Measurements from ENCODE around the gene SCAP. TPM values are rescaled to one million over a fixed set of nuclear protein-coding genes. Genes with fewer than 3 reads are reported as not detected.

The SCAP gene
- total RNA-seq, 6 donors from 2014 or later = 65.7 to 134 (median 81.8) TPM

GRCh38 chr3:47419083-47420043, 56.4 kb downstream of the SCAP start:
- peaks cover 14 to 73% (median 52%) of the 10 kb centered on the region in 4 donors for H3K36me3 ChIP-seq
- ATAC-seq (ENCODE audit: low FRiP score in 2 of 2) = no peak
- 81 to 82% methylated on average over 4 to 17 of the region's 17 CpGs for WGBS, 2 donors

GRCh38 chr3:47418167-47419082, 57.3 kb downstream of the SCAP start:
- no peaks in the 10 kb centered on the region for H3K27me3 ChIP-seq
- ATAC-seq (ENCODE audit: low FRiP score in 2 of 2) (no peak), DNase-seq (peak in 1 of 2 donors; percentile 81)
- H3K9me3 ChIP-seq = no peaks in the 10 kb centered on the region
- TF ChIP-seq EP300 (IDR thresholded peaks at IDR 0.05) = no peak
- TF ChIP-seq POLR2A (IDR thresholded peaks at IDR 0.05) = no peak
- no peak for TF ChIP-seq POLR2AphosphoS5 (IDR thresholded peaks at IDR 0.05)
- TF ChIP-seq CTCF (IDR thresholded peaks at IDR 0.05) = no peak
- 93 to 94% methylated on average over 35 to 40 of the region's 53 CpGs for WGBS, 2 donors
- H3K4me3 ChIP-seq = no peak overlapping the region
- H3K4me1 ChIP-seq = peaks cover 12 to 17% (median 13%) of the 10 kb centered on the region in 4 donors
- H3K36me3 ChIP-seq = peaks cover 21 to 75% (median 56%) of the 10 kb centered on the region in 4 donors
- H3K27ac ChIP-seq = no peak overlapping the region

More at GRCh38 chr3:47419083-47420043, 56.4 kb downstream of the SCAP start:
- Histone ChIP-seq H3K27me3 (no peaks in the 10 kb centered on the region), H3K9me3 (no peaks in the 10 kb centered on the region), H3K27ac (no peak overlapping the region), H3K4me1 (peaks cover 12 to 17% (median 13%) of the 10 kb centered on the region in 4 donors), H3K4me3 (no peak overlapping the region)
- no peak for TF ChIP-seq EP300 (IDR thresholded peaks at IDR 0.05)
- no peak for TF ChIP-seq POLR2AphosphoS5 (IDR thresholded peaks at IDR 0.05)
- no peak for TF ChIP-seq CTCF (IDR thresholded peaks at IDR 0.05)
- no peak for TF ChIP-seq POLR2A (IDR thresholded peaks at IDR 0.05)
- DNase-seq = no peak

- Histone ChIP-seq H3K36me3 (peaks cover 40 to 90% (median 79%) of the 10 kb centered on the region in 4 donors), H3K4me3 (no peak overlapping the region), H3K4me1 (peaks cover 0 to 3% (median 1%) of the 10 kb centered on the region in 4 donors), H3K27me3 (no peaks in the 10 kb centered on the region), H3K27ac (no peak overlapping the region), H3K9me3 (no peaks in the 10 kb centered on the region)
- TF ChIP-seq POLR2A (IDR thresholded peaks at IDR 0.05) = no peak
- no peak for TF ChIP-seq POLR2AphosphoS5 (IDR thresholded peaks at IDR 0.05)
- peak in 1 of 2 donors; percentile 55 for DNase-seq
- ATAC-seq (ENCODE audit: low FRiP score in 2 of 2) = no peak
- 88 to 92% methylated on average over 8 to 9 of the region's 9 CpGs for WGBS, 2 donors
Measured at GRCh38 chr3:47416041-47416440, 59.7 kb downstream of the SCAP start.

GRCh38 chr3:47414666-47415587, 60.8 kb downstream of the SCAP start:
- ATAC-seq (ENCODE audit: low FRiP score in 2 of 2) = no peak
- WGBS, 2 donors = 89 to 93% methylated on average over 15 to 16 of the region's 16 CpGs
- DNase-seq = peak in 1 of 2 donors; percentile 27
- Histone ChIP-seq H3K36me3 (peaks cover 40 to 92% (median 83%) of the 10 kb centered on the region in 4 donors), H3K27ac (no peak overlapping the region), H3K27me3 (no peaks in the 10 kb centered on the region), H3K9me3 (no peaks in the 10 kb centered on the region), H3K4me3 (no peak overlapping the region), H3K4me1 (no peaks in the 10 kb centered on the region)
- TF ChIP-seq POLR2AphosphoS5 (IDR thresholded peaks at IDR 0.05) (no peak), POLR2A (IDR thresholded peaks at IDR 0.05) (no peak), CTCF (IDR thresholded peaks at IDR 0.05) (no peak), EP300 (IDR thresholded peaks at IDR 0.05) (no peak)
